Hematopoietic multipotent progenitor cell treated with erythropoietin and hydrocortisone succinate and interleukin-3 and kit ligand, for 6 days (in vitro differentiated cells): Measurements from ENCODE around the gene PIAS4.

Source experiments
- DNase-seq: peaks from one replicate; pipeline ENCODE4 v3.0.0-alpha.2; 2015

Gene PIAS4

DNA sequence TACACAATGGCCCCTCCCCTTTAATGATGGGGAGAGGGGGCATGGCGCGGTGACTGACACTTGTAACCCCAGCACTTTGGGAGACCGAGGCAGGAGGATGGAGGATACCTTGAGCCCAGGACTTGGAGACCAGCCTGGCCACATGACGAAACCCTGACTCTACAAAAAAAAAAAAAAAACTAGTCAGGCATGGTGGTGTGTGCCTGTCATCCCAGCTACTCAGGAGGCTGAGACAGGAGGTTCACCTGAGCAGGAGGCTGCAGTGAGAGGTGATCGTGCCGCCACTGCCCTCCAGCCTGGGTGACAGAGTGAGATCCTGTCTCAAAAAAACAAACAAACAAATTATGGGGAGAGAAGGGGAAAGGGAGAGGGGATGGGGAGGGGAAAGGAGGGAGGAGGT lies 72.9 kb downstream of the PIAS4 start:
- DNase-seq: no peak

GRCh38 chr19:4081441-4082129 lies 74.0 kb downstream of the PIAS4 start:
- DNase-seq: peak; percentile 53

DNA sequence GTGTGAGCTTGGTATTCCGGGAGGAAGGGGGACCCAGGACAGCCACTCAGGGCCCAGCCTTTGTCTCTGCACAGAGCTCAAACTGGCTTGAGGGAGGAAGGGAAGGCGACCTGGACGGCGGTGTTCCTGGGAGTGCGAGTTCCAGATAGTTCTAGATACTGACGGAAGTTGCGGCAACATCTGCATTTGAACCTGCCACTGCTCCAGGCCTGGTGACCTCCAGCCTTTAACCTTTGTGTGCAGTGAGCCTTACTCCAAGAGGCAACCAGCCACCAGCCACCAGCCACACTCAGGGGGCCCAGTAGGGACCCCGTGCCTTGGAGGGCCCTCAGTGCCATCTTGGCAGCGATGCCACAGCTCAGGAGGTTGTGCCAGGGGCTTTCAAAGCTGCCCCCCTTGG lies 74.6 kb downstream of the PIAS4 start:
- no peak for DNase-seq

DNA sequence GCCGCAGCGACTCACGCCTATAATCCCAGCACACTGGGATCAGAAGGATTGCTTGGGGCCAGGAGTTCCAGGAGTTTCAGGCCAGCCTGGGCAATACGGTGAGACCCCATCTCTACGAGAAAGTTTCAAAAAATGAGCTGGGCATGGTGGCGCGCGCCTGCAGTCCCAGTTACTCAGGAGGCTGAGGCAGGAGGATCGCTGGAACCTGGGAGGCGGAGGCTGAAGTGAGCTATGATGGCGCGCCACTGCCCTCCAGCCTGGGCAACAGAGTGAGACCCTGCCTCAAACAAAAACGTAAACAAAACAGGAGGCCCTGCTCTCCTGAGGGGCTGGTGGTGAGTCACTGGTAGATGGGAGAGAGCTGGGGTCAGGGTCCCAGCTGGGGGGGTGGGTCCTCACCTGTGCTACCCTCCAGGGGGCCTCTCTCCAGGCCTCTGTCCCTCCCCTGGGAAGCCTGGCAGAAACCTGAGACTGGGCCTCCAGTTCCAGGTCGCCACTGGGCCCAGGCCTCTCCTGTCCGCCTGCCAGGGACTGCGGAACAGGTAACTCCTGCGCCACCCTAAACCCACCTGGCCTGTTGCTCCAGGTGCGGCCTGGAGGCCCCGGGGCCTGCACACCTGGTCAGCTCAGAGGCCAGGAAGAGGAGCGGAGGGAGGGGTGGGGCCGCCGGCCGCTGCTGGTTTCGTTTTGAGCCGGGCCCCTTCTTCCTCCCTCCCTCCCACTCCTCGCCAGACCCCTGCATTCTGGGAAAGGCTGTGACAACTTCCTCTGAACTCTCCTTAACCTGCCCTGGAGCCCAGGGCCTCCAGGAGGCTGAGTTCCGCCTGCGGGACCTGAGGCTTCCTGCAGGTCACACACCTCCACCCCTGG lies 76.4 kb downstream of the PIAS4 start:
- DNase-seq: no peak

DNA sequence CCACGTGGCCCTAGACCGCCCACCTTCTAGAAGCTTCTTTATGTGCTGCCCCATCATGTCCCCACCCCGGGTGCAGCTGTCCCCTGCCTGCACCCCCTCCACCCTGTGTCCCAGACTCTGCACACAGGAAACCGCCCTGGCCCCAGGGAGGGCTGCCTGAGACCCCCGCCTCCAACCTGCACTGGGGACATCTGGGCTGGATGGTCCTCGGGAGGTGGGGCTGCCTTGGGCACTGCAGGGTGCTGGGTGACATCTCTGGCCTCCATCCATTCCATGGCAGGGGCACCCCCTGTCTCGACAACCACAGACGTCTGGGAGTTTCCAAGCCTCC lies 77.0 kb downstream of the PIAS4 start:
- no peak for DNase-seq

GRCh38 chr19:4086411-4086867 lies 78.9 kb downstream of the PIAS4 start:
- no peak for DNase-seq

GRCh38 chr19:4087787-4088679 lies 80.5 kb downstream of the PIAS4 start:
- no peak for DNase-seq

- DNase-seq: peak; percentile 95
Observed at GRCh38 chr19:4088975-4089374, 81.4 kb downstream of the PIAS4 start.
